OCI-LY3 (cell line): ENCODE results near the gene DOCK6.
"Not testable (repeated sequence)": the region's sequence is repeated elsewhere in the genome, so short reads cannot be mapped to it uniquely, and the experiment has no call there.

Source experiments
- H2AFZ ChIP-seq: fragments of 200-600, 300-600 bp; shearing (Covaris generic); 2 replicates; pipeline ENCODE4 v1.6.0; 2014; ENCODE audit warnings: antibody characterized with exemption, low read depth, low read length
- H3K27ac ChIP-seq: fragments of 200-600, 300-600 bp; sonication (generic); 2 replicates; pipeline ENCODE4 v1.5.1; 2014; ENCODE audit warnings: mild to moderate bottlenecking, low read length, moderate library complexity, mixed read lengths
- H3K27me3 ChIP-seq: fragments of 200-600, 300-600 bp; sonication (generic); 2 replicates; pipeline ENCODE4 v1.6.1; 2014; ENCODE audit warnings: low read depth, low read length, mixed read lengths
- H3K36me3 ChIP-seq: fragments of 200-600, 300-600 bp; sonication (generic); replicated peaks from 2 replicates; pipeline ENCODE3; 2014; ENCODE audit warnings: low read depth, low read length, mixed read lengths
- H3K4me1 ChIP-seq: fragments of 300-600, 200-600 bp; sonication (generic); 2 replicates; pipeline ENCODE4 v1.6.1; 2014; ENCODE audit warnings: low read length, mixed read lengths
- H3K4me2 ChIP-seq: fragments of 200-600, 300-600 bp; sonication (generic); 2 replicates; pipeline ENCODE4 v1.6.1; 2014; ENCODE audit warnings: low read length, mixed read lengths
- H3K4me3 ChIP-seq: fragments of 300-600, 200-600 bp; sonication (generic); 2 replicates; pipeline ENCODE4 v1.5.1; 2014; ENCODE audit warnings: antibody characterized with exemption, mild to moderate bottlenecking, low read length, moderate library complexity
- H3K79me2 ChIP-seq: fragments of 300-600, 200-600 bp; shearing (Covaris generic); 2 replicates; pipeline ENCODE4 v1.6.1; 2014; ENCODE audit warnings: mild to moderate bottlenecking, low read length, mixed read lengths
- H3K9ac ChIP-seq: fragments of 300-600, 200-600 bp; shearing (Covaris generic); 2 replicates; pipeline ENCODE4 v1.6.0; 2014; ENCODE audit warnings: mild to moderate bottlenecking, low read length, moderate library complexity
- H3K9me3 ChIP-seq: fragments of 200-600, 300-600 bp; shearing (Covaris generic); 2 replicates; pipeline ENCODE4 v1.6.1; 2014; ENCODE audit warnings: low read length, mixed read lengths; ENCODE audit not compliant: insufficient read depth
- H4K20me1 ChIP-seq: fragments of 200-600, 300-600 bp; sonication (generic); 2 replicates; pipeline ENCODE4 v1.6.1; 2016; ENCODE audit warnings: low read length, mixed read lengths; ENCODE audit not compliant: insufficient read depth
- EZH2phosphoT487 ChIP-seq: fragments of 200-600 bp; shearing (Covaris generic); IDR thresholded peaks from 2 replicates; pipeline ENCODE4 v1.6.1; 2018; ENCODE audit warnings: antibody characterized with exemption, mixed run types, low read depth
- TF ChIP-seq, protein P1 (sequence below): fragments of 200-600, 300-600 bp; sonication (generic); IDR thresholded peaks from 2 replicates; pipeline ENCODE4 v1.5.1; 2014; ENCODE audit warnings: antibody characterized with exemption, low read length, low read depth

Gene DOCK6

DNA sequence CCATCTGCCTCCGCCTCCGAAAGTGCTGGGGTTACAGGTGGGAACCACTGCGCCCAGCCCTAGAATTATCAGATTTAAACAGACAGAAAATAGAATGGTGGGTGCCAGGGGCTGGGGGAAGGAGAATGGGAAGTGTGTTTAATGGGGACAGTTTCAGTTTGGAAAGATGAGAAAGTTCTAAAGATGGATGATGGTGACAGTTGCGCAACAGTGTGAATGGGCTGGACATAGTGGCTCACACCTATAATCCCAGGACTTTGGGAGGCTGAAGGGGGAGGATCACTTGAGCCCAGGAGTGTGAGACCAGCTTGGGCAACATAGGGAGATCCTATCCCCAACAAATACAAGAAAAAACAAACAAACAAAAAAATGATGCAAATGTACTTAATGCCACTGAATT, 80.8 kb downstream of the DOCK6 start:
- Histone ChIP-seq H3K36me3 (no peaks in the 10 kb centered on the region), H3K27me3 (peaks cover 3% of the 10 kb centered on the region; the same call in 1 of the 2 replicates), H3K9ac (no peak overlapping the region), H3K79me2 (no peaks in the 10 kb centered on the region), H4K20me1 (no peaks in the 10 kb centered on the region), H3K4me3 (no peak overlapping the region), H3K9me3 (no peaks in the 10 kb centered on the region), H3K4me2 (no peak overlapping the region), H3K27ac (no peak overlapping the region), H2AFZ (no peak overlapping the region), H3K4me1 (peaks cover 32% of the 10 kb centered on the region)
- TF ChIP-seq, protein P1, sequence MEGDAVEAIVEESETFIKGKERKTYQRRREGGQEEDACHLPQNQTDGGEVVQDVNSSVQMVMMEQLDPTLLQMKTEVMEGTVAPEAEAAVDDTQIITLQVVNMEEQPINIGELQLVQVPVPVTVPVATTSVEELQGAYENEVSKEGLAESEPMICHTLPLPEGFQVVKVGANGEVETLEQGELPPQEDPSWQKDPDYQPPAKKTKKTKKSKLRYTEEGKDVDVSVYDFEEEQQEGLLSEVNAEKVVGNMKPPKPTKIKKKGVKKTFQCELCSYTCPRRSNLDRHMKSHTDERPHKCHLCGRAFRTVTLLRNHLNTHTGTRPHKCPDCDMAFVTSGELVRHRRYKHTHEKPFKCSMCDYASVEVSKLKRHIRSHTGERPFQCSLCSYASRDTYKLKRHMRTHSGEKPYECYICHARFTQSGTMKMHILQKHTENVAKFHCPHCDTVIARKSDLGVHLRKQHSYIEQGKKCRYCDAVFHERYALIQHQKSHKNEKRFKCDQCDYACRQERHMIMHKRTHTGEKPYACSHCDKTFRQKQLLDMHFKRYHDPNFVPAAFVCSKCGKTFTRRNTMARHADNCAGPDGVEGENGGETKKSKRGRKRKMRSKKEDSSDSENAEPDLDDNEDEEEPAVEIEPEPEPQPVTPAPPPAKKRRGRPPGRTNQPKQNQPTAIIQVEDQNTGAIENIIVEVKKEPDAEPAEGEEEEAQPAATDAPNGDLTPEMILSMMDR, result no peak
- TF ChIP-seq EZH2phosphoT487, result no peak

DNA sequence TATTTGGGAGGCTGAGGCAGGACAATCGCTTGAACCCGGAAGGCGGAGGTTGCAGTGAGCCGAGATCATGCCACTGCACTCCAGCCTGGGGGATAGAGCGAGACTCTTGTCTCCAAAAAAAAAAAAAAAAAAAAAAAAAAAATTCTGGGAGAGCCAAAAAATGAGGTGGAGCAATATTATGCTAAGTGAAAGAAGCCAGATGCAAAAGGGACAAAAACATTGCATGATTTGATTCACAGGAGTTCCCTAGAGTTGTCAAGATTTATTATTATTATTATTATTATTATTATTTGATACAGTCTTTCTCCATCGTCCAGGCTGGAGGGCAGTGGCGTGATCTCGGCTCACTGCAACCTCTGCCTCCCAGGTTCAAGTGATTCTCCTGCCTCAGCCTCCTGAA, 81.3 kb downstream of the DOCK6 start:
- H3K79me2 ChIP-seq, H2AFZ ChIP-seq, H3K27ac ChIP-seq, H3K4me2 ChIP-seq, H4K20me1 ChIP-seq, H3K9me3 ChIP-seq, H3K27me3 ChIP-seq, H3K36me3 ChIP-seq, H3K4me3 ChIP-seq, H3K9ac ChIP-seq: not testable (repeated sequence)
- peaks cover 32% of the 10 kb centered on the region for H3K4me1 ChIP-seq

DNA sequence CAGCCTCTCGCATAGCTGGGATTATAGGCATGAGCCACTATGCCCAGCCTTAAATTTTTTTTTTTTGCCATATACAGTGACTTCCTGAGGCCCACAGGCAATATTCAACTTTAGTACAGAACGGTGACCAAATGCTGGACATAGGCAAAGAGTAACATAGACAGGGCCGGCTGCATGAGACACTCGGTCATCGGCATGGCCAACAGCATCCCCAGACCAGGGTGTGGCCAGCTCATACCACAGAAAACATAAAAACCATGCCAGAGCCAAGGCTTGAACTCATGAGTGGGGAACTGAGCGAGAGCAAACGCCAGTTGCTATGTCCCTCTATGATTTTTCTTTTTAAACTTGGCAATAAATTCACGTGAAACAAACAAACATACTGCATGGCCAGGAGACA, 82.0 kb downstream of the DOCK6 start:
- 0 out of 2 replicates have a peak overlapping the region, but pooled peaks have one; percentile 5 for H2AFZ ChIP-seq
- no peaks in the 10 kb centered on the region for H4K20me1 ChIP-seq
- peak overlapping the region; percentile 77 for H3K27ac ChIP-seq
- peaks cover 3% of the 10 kb centered on the region; the same call in 1 of the 2 replicates for H3K27me3 ChIP-seq
- peak overlapping the region; percentile 76 for H3K4me3 ChIP-seq
- H3K79me2 ChIP-seq, result no peaks in the 10 kb centered on the region
- peaks cover 32% of the 10 kb centered on the region for H3K4me1 ChIP-seq
- H3K4me2 ChIP-seq, result peak overlapping the region; percentile 98
- H3K9me3 ChIP-seq, result no peaks in the 10 kb centered on the region
- H3K9ac ChIP-seq, result peak overlapping the region; percentile 61; the same call in 1 of the 2 replicates
- TF ChIP-seq EZH2phosphoT487, result no peak
- TF ChIP-seq, protein P1, result no peak
- H3K36me3 ChIP-seq, result no peaks in the 10 kb centered on the region

DNA sequence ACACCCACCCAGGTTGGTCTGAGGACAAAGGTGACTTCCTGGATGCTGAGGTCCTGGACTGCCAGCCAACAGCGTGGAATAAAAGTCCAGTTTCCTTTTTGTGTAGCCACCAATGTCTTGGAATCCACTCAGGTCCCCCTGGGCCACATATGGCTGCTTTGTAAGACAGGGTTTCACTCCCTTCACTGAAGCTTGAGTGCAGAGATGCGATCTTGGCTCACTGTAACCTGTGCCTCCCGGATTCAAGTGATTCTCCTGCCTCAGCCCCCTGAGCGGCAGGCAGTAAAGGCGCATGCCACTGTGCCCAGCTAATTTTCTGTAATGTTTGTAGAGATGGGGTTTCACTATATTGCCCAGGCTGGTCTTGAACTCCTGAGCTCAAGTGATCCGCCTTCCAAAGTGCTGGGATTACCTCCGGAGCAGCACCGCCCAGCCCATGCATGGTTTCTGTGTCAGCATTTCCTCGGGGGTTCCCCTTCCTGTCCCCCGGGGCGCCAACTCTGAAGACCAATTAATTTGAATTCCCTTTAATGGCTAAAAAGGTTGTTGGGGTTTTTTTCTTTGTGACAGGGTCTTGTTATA, 82.5 kb downstream of the DOCK6 start:
- Histone ChIP-seq H3K9me3 (no peaks in the 10 kb centered on the region), H3K4me2 (peak overlapping the region; percentile 98), H2AFZ (peak overlapping the region; percentile 74), H3K36me3 (no peaks in the 10 kb centered on the region), H3K4me3 (peak overlapping the region; percentile 76), H3K27me3 (peaks cover 3% of the 10 kb centered on the region; the same call in 1 of the 2 replicates), H3K27ac (peak overlapping the region; percentile 77), H3K79me2 (no peaks in the 10 kb centered on the region), H3K9ac (peak overlapping the region; percentile 81), H3K4me1 (peaks cover 32% of the 10 kb centered on the region), H4K20me1 (no peaks in the 10 kb centered on the region)
- TF ChIP-seq EZH2phosphoT487, result no peak
- TF ChIP-seq, protein P1, result no peak

DNA sequence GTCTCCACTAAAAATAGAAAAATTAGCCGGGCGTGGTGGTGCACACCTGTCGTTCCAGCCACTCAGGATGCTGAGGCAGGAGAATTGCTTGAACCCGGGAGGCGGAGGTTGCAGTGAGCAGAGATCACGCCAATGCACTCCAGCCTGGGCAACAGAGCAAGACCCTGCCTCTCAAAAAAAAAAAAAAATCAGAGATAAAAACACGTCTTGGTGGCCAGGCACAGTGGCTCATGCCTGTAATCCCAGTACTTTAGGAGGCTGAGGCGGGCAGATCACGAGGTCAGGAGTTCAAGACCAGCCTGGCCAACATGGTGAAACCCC, 83.2 kb downstream of the DOCK6 start:
- not testable (repeated sequence) for H3K27ac ChIP-seq, H2AFZ ChIP-seq, H3K27me3 ChIP-seq, H3K36me3 ChIP-seq, H3K79me2 ChIP-seq, H3K9me3 ChIP-seq, H4K20me1 ChIP-seq
- Histone ChIP-seq H3K4me2 (peak overlapping the region; percentile 98), H3K4me1 (peaks cover 32% of the 10 kb centered on the region), H3K9ac (0 out of 2 replicates have a peak overlapping the region, but pooled peaks have one; percentile 81), H3K4me3 (peak overlapping the region; percentile 76)
